ENCODE data around the gene TLCD1.

DNA sequence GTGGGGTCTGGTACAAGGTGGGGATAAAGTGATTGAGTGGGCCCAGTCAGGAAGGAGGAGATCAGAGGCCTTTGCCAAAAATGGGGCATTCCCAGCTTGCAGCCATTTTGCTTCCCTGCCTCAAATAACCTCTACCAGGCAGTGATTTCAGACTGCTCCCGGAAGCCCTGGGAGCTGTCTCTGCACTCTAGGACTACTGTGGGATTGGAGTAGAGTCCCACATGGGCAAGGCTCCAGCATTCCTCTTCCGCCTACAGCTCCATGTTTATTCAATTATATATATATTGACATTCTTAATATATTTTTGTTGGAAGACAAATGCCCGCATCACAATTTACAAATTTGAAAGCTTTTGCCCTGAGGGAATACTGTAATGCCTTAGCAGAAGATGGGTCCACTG, 50.5 kb downstream of the TLCD1 start:
- TF ChIP-seq, protein P1, sequence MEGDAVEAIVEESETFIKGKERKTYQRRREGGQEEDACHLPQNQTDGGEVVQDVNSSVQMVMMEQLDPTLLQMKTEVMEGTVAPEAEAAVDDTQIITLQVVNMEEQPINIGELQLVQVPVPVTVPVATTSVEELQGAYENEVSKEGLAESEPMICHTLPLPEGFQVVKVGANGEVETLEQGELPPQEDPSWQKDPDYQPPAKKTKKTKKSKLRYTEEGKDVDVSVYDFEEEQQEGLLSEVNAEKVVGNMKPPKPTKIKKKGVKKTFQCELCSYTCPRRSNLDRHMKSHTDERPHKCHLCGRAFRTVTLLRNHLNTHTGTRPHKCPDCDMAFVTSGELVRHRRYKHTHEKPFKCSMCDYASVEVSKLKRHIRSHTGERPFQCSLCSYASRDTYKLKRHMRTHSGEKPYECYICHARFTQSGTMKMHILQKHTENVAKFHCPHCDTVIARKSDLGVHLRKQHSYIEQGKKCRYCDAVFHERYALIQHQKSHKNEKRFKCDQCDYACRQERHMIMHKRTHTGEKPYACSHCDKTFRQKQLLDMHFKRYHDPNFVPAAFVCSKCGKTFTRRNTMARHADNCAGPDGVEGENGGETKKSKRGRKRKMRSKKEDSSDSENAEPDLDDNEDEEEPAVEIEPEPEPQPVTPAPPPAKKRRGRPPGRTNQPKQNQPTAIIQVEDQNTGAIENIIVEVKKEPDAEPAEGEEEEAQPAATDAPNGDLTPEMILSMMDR (IDR thresholded peaks at IDR 0.05; ENCODE audit: borderline replicate concordance, extremely low read depth, low read length, poor library complexity, severe bottlenecking) = no peak
- TF ChIP-seq EZH2 (IDR thresholded peaks at IDR 0.05; ENCODE audit: borderline replicate concordance, low read depth, low read length, severe bottlenecking) = no peak
